Skin of body (tissue), 2 donors: ENCODE measurements around the gene RAB4B. TPM values are rescaled to one million over a fixed set of nuclear protein-coding genes. Genes with fewer than 3 reads are reported as not detected.
"Not testable (repeated sequence)": the region's sequence is repeated elsewhere in the genome, so short reads cannot be mapped to it uniquely, and the experiment has no call there.

Experiments used
- DNase-seq: peaks from one replicate; lab custom pipeline; 2025; lab: John Stamatoyannopoulos, UW
- total RNA-seq: library from RNA; depleted of rRNA; stranded (reverse); fragments of >200 nt; gene quantifications from one replicate; pipeline ENCODE4 v1.2.3, GENCODE V29; 2014

Gene RAB4B
- total RNA-seq, 1 donor from 2014 or later: 5.3 TPM

DNA sequence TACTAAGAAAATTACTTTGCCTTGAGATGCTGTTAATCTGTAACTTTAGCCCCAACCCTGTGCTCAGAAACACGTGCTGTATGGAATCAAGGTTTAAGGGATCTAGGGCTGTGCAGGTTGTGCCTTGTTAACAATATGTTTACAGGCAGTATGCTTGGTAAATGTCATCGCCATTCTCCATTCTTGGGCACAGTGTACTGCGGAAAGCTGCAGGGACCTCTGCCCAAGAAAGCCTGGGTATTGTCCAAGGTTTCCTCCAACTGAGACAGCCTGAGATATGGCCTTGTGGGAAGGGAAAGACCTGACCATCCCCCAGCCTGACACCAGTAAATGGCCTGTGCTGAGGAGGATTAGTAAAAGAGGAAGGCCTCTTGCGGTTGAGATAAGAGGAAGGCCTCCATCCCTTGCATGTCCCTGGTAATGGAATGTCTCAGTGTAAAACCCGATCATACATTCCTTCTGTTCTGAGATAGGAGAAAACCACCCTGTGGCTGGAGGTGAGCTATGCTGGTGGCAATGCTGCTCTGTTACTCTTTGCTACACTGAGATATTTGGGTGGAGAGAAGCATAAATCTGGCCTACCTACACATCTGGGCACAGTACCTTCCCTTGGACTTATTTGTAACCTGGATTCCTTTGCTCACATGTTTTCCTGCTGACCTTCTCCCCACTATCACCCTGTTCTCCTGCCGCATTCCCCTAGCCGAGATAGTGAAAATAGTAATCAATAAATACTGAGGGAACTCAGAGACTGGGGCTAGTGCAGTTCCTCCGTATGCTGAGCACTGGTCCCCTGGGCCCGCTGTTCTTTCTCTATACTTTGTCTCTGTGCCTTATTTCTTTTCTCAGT is 44.9 kb downstream of the RAB4B start:
- DNase-seq: not testable (repeated sequence)

DNA sequence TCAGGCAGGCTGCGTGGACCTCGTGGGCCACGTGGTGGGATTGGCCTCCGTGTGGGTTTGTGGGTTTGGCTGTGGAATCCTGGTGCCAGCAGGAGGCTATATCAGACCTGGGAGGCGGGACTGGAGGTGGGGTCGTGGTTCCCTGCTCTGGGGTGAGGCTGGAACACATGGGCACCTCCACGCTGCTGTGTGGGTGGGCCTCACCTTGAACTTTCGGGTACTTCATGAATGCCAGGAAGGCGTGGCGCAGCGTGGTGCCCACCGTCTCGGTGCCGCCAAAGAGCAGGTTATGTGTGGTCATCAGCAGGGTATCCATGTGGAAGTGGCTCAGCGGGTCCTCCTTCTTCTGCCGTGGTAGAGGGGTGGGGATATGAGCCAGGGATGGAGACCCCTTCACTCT is 46.9 kb downstream of the RAB4B start:
- DNase-seq: not testable (repeated sequence)

DNA sequence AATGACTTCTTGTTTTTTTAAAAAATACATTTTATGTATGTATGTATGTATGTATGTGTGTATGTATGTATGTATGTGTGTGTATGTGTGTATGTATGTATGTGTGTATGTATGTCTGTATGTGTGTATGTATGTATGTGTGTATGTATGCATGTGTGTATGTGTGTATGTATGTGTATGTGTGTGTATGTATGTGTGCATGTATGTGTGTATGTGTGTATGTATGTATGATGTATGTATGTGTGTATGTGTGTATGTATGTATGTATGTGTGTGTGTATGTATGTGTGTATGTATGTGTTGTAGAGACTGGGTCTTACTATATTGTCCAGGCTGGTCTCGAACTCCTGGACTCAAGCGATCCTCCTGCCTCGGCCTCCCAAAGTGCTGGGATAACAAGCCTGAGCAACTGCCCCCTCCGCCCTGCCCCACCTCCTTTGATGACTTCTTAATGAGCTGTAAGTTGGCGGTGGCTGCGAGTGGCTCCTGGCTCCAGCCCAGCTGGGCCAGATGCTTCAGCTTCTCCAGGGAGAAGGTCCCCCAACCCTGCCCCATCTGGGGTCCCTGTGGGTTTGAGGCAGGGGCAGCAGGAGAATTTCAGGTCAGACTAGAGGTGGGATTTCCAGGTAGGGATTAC is 47.5 kb downstream of the RAB4B start:
- not testable (repeated sequence) for DNase-seq

GRCh38 chr19:40826312-40826698 is 48.3 kb downstream of the RAB4B start:
- DNase-seq: not testable (repeated sequence)

- not testable (repeated sequence) for DNase-seq
Observed at GRCh38 chr19:40826699-40827385, 48.8 kb downstream of the RAB4B start.

DNA sequence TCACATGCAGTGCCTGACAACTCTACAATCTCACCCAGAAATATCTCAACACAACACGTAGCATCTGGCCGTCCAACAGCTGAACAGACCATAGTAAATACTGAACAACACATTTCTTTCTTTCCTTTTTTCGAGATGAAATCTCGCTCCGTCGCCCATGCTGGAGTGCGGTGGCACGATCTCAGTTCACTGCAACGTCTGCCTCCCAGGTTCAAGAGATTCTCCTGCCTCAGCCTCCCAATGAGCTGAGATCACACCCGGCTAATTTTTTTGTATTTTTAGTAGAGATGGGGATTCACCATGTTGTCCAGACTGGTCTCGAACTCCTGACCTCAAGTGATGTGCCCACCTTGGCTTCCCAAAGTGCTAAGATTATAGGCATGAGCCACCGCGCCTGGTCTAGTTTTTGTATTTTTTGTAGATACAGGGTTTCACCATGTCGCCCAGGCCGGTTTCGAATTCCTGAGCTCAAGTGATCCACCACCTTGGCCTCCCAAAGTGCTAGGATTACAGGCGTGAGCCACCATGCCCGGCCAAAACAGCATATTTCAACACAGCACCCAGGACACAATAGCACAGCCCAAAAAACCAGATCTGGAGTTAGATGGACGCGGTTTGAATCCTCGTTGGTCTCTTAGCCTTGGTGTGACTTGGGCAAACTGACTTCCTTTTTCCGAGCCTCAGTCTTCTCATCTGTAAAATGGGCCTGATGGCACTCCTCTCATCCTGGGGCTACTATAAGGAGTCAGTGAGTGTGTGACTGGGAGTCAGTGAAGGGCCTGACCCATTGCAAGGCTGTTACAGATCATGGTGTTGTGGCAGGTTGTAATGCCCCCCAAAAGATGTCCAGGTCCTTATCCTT is 49.6 kb downstream of the RAB4B start:
- DNase-seq: no peak

DNA sequence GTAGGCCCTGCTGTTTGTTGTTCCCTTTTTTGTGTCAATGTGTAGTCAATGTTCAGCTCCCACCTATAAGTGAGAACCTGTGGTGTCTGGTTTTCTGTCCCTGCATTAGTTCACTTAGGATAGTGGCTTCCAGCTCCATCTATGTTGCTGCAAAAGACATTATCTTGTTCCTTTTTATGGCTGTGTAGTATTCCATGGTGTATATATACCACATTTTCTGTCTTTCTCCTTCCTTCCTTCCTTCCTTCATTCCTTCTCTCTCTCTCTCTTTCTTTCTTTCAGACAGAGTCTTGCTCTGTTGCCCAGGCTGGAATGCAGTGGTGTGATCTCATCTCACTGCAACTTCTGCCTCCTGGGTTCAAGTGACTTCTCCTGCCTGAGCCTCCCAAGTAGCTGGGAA is 51.2 kb downstream of the RAB4B start:
- no peak for DNase-seq

- DNase-seq: not testable (repeated sequence)
Observed at GRCh38 chr19:40830741-40831140, 52.7 kb downstream of the RAB4B start.

DNA sequence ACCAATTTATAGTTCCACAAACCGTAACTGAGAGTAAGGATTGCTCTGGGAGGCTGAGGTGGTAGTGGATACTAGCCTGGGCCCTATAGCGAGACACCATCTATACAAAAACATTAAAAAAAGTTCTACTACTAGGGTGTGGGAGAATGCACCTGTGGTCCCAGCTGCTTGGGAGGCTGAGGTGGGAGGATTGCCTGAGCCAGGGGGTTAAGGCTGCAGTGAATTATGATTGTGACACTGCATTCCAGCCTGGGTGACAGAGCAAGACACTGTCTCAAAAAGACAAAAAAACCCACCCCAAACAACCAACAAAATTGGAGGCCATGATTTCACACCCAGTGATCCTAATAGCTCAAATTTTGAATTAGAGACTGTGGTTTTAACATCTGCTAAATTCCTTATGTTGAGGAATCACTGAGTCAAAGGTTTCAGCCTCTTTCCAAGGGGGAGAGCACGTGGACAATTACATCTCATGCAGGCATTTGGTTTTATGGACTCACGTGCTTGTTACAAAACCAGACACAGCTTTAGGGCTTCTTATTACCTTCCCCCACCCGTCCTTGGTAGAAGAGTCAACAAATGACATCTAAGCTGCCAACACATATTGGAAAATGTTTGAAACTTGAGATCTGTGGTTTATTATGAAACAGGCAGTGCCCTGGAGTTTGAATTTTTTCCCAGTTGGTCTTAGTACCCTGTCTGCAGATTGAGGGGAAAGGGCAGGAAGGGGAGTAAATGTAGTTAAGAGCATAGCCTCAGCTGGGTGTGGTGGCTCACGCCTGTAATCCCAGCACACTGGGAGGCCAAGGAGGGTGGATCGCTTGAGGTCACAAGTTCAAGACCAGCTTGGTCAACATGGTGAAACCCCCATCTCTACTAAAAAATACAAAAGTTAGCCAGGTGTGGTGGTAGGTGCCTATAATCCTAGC is 53.7 kb downstream of the RAB4B start:
- peak; percentile 70 for DNase-seq

GRCh38 chr19:40832431-40832790 is 54.4 kb downstream of the RAB4B start:
- DNase-seq: not testable (repeated sequence)

- DNase-seq: not testable (repeated sequence)
Observed at GRCh38 chr19:40833728-40834533, 55.9 kb downstream of the RAB4B start.

DNA sequence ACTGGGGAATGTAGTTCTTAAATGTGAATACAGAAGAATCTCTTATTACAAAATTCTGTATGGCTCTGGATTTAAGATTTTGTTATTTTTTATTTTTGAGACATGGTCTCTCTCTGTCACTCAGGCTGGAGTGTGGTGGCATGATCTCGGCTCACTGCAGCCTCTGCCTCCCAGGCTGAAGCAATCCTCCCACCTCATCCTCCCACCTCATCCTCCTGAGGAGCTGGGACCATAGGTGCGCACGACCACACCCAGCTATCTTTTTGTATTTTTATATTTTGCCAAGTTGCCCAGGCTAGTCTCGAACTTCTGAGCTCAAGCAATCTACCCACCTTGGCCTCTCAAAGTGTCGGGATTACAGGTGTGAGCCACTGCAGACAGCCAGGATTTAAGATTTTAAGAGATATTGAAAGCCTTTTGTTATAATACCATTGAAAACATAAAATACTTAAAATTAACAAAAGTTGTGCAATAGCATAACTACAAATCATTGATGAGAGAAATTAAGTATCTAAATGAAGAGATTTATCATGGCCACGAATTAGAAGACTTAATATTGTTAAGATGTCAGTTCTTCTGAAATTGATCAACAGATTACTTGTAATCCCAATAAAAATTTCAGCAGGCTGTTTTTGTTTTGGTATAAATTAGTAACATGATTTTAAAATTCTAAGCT is 58.8 kb downstream of the RAB4B start:
- DNase-seq: no peak

DNA sequence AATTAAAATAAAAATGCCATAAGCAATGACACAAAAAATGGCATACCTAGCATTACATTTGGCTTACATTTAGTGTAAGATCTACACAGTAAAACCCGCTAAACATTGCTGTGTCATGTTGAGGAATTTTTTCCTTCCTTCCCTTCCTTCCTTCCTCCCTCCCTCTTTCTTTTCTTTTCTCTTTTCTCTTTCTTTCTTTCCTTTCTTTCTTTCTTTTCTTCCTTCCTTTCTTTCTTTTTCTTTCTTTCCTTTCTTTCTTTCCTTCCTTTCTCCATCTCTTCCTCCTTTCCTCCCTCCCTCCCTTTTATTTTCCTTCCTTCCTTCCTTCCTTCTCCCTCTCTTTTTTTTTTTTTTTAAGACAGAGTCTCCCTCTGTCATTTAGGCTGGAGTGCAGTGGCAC is 60.4 kb downstream of the RAB4B start:
- DNase-seq: not testable (repeated sequence)

- DNase-seq: not testable (repeated sequence)
Observed at GRCh38 chr19:40842012-40842411, 64.0 kb downstream of the RAB4B start.

DNA sequence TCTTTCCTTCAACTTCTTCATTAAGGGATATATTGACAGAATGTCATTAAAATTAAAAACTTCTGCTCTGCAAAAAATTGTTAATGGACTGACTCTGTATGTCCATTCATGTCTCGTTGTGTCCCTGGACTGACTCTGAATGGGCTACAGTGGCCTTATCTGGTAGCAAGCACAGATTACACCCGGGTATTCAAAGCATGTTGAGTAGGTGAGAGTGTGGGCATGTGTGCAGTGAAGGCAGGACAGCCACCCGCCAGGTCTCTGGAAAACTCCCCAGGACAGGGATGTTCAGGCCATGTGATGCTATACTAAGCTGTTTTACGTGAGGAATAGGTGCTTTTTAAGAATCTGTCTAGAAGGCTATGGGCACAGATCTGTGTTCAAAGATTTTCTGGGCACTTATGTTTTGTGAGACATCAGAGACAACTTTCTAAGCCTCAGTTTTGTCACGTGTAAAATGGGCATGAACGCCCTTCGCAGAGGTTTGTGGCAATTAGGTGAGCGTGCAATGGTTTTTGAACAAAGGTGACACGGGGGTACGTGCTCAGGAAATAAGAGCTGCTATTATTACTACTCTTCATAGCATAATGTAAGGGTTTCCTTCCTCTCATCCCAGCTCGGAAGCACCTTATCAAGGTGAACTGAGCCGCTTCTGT is 65.1 kb downstream of the RAB4B start:
- DNase-seq: not testable (repeated sequence)

DNA sequence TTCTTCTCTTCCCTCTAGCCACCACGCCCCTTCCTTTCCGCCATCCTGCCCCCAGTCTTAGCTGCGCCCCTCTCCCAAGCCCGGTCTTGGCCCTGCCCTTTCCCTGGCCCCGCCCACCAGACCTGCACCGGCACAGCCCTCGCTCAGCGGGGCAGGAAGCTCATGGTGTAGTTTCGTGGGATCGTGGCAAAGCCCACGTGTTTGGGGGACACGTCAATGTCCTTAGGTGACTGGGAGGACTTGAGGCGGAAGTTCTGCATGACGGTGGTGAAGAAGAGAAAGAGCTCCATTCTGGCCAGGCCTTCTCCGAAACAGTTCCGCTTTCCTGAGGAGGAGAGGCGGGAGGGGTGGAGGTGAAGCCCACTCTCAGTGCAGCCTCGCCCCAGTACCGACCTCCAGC is 65.6 kb downstream of the RAB4B start:
- DNase-seq: not testable (repeated sequence)
